Prostate gland (tissue), 2 donors: ENCODE data around the gene RNF213.

Source experiments
- CTCF ChIP-seq, 4 experiments: fragments of 200-600 bp in 2 of 4; fragments of 450-650 bp in 2 of 4; sonication (generic) in 2 of 4; IDR thresholded peaks; 1 replicate in 3 of 4; 2 replicates in 1 of 4; pipeline ENCODE4 v1.5.1; 2016 to 2019; ENCODE audit warnings: antibody characterized with exemption in 4 of 4, mild to moderate bottlenecking in 2 of 4, moderate library complexity in 2 of 4
- POLR2A ChIP-seq: fragments of 450-650 bp; IDR thresholded peaks from one replicate; pipeline ENCODE4 v1.6.1; 2016; ENCODE audit warnings: antibody characterized with exemption, mild to moderate bottlenecking
- POLR2AphosphoS5 ChIP-seq: sonication (generic); formaldehyde crosslinking; IDR thresholded peaks from one replicate; pipeline ENCODE4 v1.6.1; 2017; ENCODE audit warnings: antibody characterized with exemption

GRCh38 chr17:80270836-80271235 lies 10.2 kb downstream of the RNF213 start:
- TF ChIP-seq POLR2AphosphoS5, result no peak
- no peak for TF ChIP-seq POLR2A
- no peak for TF ChIP-seq CTCF (IDR thresholded peaks at IDR 0.05)
